Testis (tissue), 2 donors: Measurements from ENCODE around the gene BZW2.

Experiments used
- CTCF ChIP-seq, 3 experiments: fragments of 450-650 bp in 2 of 3; fragments of 200-600 bp in 1 of 3; sonication (generic) in 1 of 3; IDR thresholded peaks; one replicate each; pipeline ENCODE4 v1.5.1; 2016 to 2019; ENCODE audit warnings: antibody characterized with exemption in 3 of 3, mild to moderate bottlenecking in 2 of 3, moderate library complexity in 1 of 3
- POLR2A ChIP-seq: fragments of 450-650 bp; IDR thresholded peaks from one replicate; pipeline ENCODE4 v1.6.1; 2017; ENCODE audit warnings: antibody characterized with exemption, mild to moderate bottlenecking, moderate library complexity

- TF ChIP-seq CTCF (IDR thresholded peaks at IDR 0.05), result no peak
- TF ChIP-seq POLR2A, result no peak
Measured at GRCh38 chr7:16694806-16695205, 48.8 kb downstream of the BZW2 start.
